GM23248 (cell line): ENCODE measurements around the gene DOCK3. TPM values are rescaled to one million over a fixed set of nuclear protein-coding genes. Genes with fewer than 3 reads are reported as not detected.
"Not testable (repeated sequence)": the region's sequence is repeated elsewhere in the genome, so short reads cannot be mapped to it uniquely, and the experiment has no call there.

Experiments
- DNase-seq: peaks from one replicate; pipeline ENCODE4 v3.0.0-alpha.2; 2015
- H2AFZ ChIP-seq: fragments of 200-600 bp; sonication (generic); 2 replicates; pipeline ENCODE4 v1.6.1; 2016; ENCODE audit warnings: antibody characterized with exemption
- H3F3A ChIP-seq: fragments of 200-600 bp; sonication (generic); 2 replicates; pipeline ENCODE4 v1.6.1; 2016; ENCODE audit warnings: mild to moderate bottlenecking, antibody characterized with exemption, mixed run types; ENCODE audit not compliant: insufficient read depth
- H3K27ac ChIP-seq: fragments of 200-600 bp; sonication (generic); 2 replicates; pipeline ENCODE4 v1.5.1; 2016; ENCODE audit warnings: mild to moderate bottlenecking
- H3K27me3 ChIP-seq: fragments of 200-600 bp; sonication (generic); replicated peaks from 2 replicates; pipeline ENCODE4 v1.6.1; 2016; ENCODE audit warnings: mild to moderate bottlenecking; ENCODE audit not compliant: insufficient read depth
- H3K36me3 ChIP-seq: fragments of 200-600 bp; sonication (generic); 2 replicates; pipeline ENCODE4 v1.6.1; 2016; ENCODE audit warnings: low read depth, mild to moderate bottlenecking
- H3K4me1 ChIP-seq: fragments of 200-600 bp; sonication (generic); 2 replicates; pipeline ENCODE4 v1.6.1; 2016; ENCODE audit warnings: mild to moderate bottlenecking; ENCODE audit not compliant: insufficient read depth
- H3K4me2 ChIP-seq: fragments of 200-600 bp; sonication (generic); one replicate; pipeline ENCODE4 v1.6.1; 2016; ENCODE audit warnings: mild to moderate bottlenecking; ENCODE audit not compliant: unreplicated experiment
- H3K4me3 ChIP-seq: fragments of 200-600 bp; sonication (generic); 2 replicates; pipeline ENCODE4 v1.5.1; 2016; ENCODE audit warnings: mild to moderate bottlenecking
- H3K79me2 ChIP-seq: fragments of 200-600 bp; sonication (generic); 2 replicates; pipeline ENCODE4 v1.6.1; 2016; ENCODE audit warnings: mild to moderate bottlenecking; ENCODE audit not compliant: insufficient read depth
- H3K9ac ChIP-seq: fragments of 200-600 bp; sonication (generic); 2 replicates; pipeline ENCODE4 v1.6.1; 2016; ENCODE audit warnings: mild to moderate bottlenecking
- H3K9me2 ChIP-seq: fragments of 200-600 bp; sonication (generic); 2 replicates; pipeline ENCODE4 v1.6.1; 2016; ENCODE audit warnings: mixed run types, mild to moderate bottlenecking, moderate library complexity; ENCODE audit not compliant: insufficient read depth
- H3K9me3 ChIP-seq: fragments of 200-600 bp; sonication (generic); one replicate; pipeline ENCODE4 v1.6.1; 2017; ENCODE audit warnings: low read depth
- H4K20me1 ChIP-seq: fragments of 200-600 bp; sonication (generic); 2 replicates; pipeline ENCODE4 v1.6.0; 2016; ENCODE audit not compliant: insufficient read depth
- EZH2 ChIP-seq: fragments of 200-600 bp; sonication (generic); IDR thresholded peaks from 2 replicates; pipeline ENCODE4 v1.6.1; 2018; ENCODE audit warnings: antibody characterized with exemption, mild to moderate bottlenecking; ENCODE audit not compliant: insufficient read depth, poor library complexity, severe bottlenecking
- EZH2phosphoT487 ChIP-seq: fragments of 200-600 bp; sonication (generic); IDR thresholded peaks from 2 replicates; pipeline ENCODE4 v1.6.1; 2018; ENCODE audit warnings: antibody characterized with exemption, moderate library complexity, mild to moderate bottlenecking, low read depth; ENCODE audit not compliant: insufficient read depth
- WGBS, 2 experiments: methylation state at CpG; one replicate each; pipeline ENCODE4 v1.1.6; 2015 to 2017; ENCODE audit warnings: low lambda C conversion rate in 2 of 2, low coverage in 1 of 2; ENCODE audit errors: missing lambda C conversion rate in 2 of 2; 5-methylcytosine and 5-hydroxymethylcytosine counted together
- in situ Hi-C: fragments of 300-500 bp; cut with MboI; formaldehyde crosslinking; loops from 2 replicates; pipeline ENCODE4 v1.15.0; 2020
- polyA plus RNA-seq: library from polyadenylated mRNA; unstranded; fragments of >200 nt; fragmentation: Nextera tagmentation; extraction: Ambion mirVana; gene quantifications from 2 replicates; pipeline ENCODE4 v1.2.1, GENCODE V29; 2016
- total RNA-seq: library from RNA; depleted of rRNA; stranded (reverse); fragments of >200 nt; shearing (Covaris generic); gene quantifications from 2 replicates; pipeline ENCODE4 v1.2.3, GENCODE V29; 2014

The DOCK3 gene
- total and polyA plus RNA-seq, 2 experiments from 2014 or later, result 0.23 to 0.43 TPM

- Histone ChIP-seq H3K9me3 (no peaks in the 10 kb centered on the region), H3K4me2 (no peak overlapping the region), H3K27ac (no peak overlapping the region), H4K20me1 (no peaks in the 10 kb centered on the region), H3K79me2 (no peaks in the 10 kb centered on the region), H3K9ac (no peak overlapping the region), H3K36me3 (no peaks in the 10 kb centered on the region), H3K4me3 (no peak overlapping the region), H3K27me3 (no peaks in the 10 kb centered on the region), H3K9me2 (no peaks in the 10 kb centered on the region), H3K4me1 (no peaks in the 10 kb centered on the region), H2AFZ (no peak overlapping the region), H3F3A (no peaks in the 10 kb centered on the region)
- TF ChIP-seq EZH2 (no peak), EZH2phosphoT487 (no peak)
- WGBS, 2 experiments, result 3 to 10% methylated on average over 2 of the region's 2 CpGs
- DNase-seq, result no peak
- in situ Hi-C loops, result no loop called here
Observed at GRCh38 chr3:50926868-50927267, 252.1 kb downstream of the DOCK3 start.

GRCh38 chr3:50930371-50931208 is 255.9 kb downstream of the DOCK3 start:
- H3K9ac ChIP-seq, result no peak overlapping the region
- H3K4me2 ChIP-seq, result no peak overlapping the region
- H3K27ac ChIP-seq, result no peak overlapping the region
- H3F3A ChIP-seq, result no peaks in the 10 kb centered on the region
- TF ChIP-seq EZH2phosphoT487, result no peak
- H3K9me3 ChIP-seq, result no peaks in the 10 kb centered on the region
- no peaks in the 10 kb centered on the region for H3K4me1 ChIP-seq
- in situ Hi-C loops, result no loop called here
- no peaks in the 10 kb centered on the region for H3K9me2 ChIP-seq
- no peaks in the 10 kb centered on the region for H3K79me2 ChIP-seq
- H3K4me3 ChIP-seq, result no peak overlapping the region
- DNase-seq, result no peak
- H2AFZ ChIP-seq, result no peak overlapping the region
- no peaks in the 10 kb centered on the region for H3K27me3 ChIP-seq
- no peaks in the 10 kb centered on the region for H3K36me3 ChIP-seq
- no peaks in the 10 kb centered on the region for H4K20me1 ChIP-seq
- 55 to 60% methylated on average over 17 to 18 of the region's 20 CpGs for WGBS, 2 experiments

- H3K36me3 ChIP-seq, H4K20me1 ChIP-seq, H3K27ac ChIP-seq, H3K4me2 ChIP-seq, in situ Hi-C loops, H3K4me1 ChIP-seq, H3K9me2 ChIP-seq, DNase-seq, H3K79me2 ChIP-seq, H3K4me3 ChIP-seq, H3K9ac ChIP-seq, H3K9me3 ChIP-seq, H2AFZ ChIP-seq, H3F3A ChIP-seq, H3K27me3 ChIP-seq: not testable (repeated sequence)
- WGBS, 2 experiments, result 0 to 2% methylated on average over 2 of the region's 2 CpGs
Observed at GRCh38 chr3:50932918-50933317, 258.2 kb downstream of the DOCK3 start.

GRCh38 chr3:50936389-50936788 is 261.7 kb downstream of the DOCK3 start:
- Histone ChIP-seq H3K27me3 (no peaks in the 10 kb centered on the region), H3K9me2 (no peaks in the 10 kb centered on the region), H3F3A (no peaks in the 10 kb centered on the region), H3K4me1 (no peaks in the 10 kb centered on the region), H3K4me2 (no peak overlapping the region), H3K36me3 (no peaks in the 10 kb centered on the region), H3K79me2 (no peaks in the 10 kb centered on the region), H2AFZ (no peak overlapping the region), H3K4me3 (no peak overlapping the region), H4K20me1 (no peaks in the 10 kb centered on the region), H3K27ac (no peak overlapping the region), H3K9me3 (no peaks in the 10 kb centered on the region), H3K9ac (no peak overlapping the region)
- in situ Hi-C loops, result no loop called here
- DNase-seq, result no peak
- 48 to 49% methylated on average over 2 of the region's 2 CpGs for WGBS, 2 experiments
- TF ChIP-seq EZH2 (no peak), EZH2phosphoT487 (no peak)

- H3K4me1 ChIP-seq, result no peaks in the 10 kb centered on the region
- in situ Hi-C loops, result no loop called here
Observed at GRCh38 chr3:50947419-50947818, 272.7 kb downstream of the DOCK3 start.

More at GRCh38 chr3:50947419-50947818, 272.7 kb downstream of the DOCK3 start:
- Histone ChIP-seq H3K4me2 (no peak overlapping the region), H3K4me3 (no peak overlapping the region), H3F3A (no peaks in the 10 kb centered on the region), H3K27me3 (no peaks in the 10 kb centered on the region), H3K27ac (no peak overlapping the region), H2AFZ (no peak overlapping the region), H3K9ac (no peak overlapping the region), H3K9me2 (no peaks in the 10 kb centered on the region), H3K79me2 (no peaks in the 10 kb centered on the region), H3K36me3 (no peaks in the 10 kb centered on the region), H4K20me1 (no peaks in the 10 kb centered on the region), H3K9me3 (no peaks in the 10 kb centered on the region)
- no peak for TF ChIP-seq EZH2phosphoT487
- no peak for TF ChIP-seq EZH2
- DNase-seq, result no peak
- 30 to 45% methylated on average over 2 of the region's 2 CpGs for WGBS, 2 experiments
